NCI-H1930 (cell line): ENCODE measurements around the gene AGAP1.

Experiments
- DNase-seq, 2 experiments: peaks; one replicate each; lab custom pipeline; 2025; lab: John Stamatoyannopoulos, UW

Gene AGAP1

DNA sequence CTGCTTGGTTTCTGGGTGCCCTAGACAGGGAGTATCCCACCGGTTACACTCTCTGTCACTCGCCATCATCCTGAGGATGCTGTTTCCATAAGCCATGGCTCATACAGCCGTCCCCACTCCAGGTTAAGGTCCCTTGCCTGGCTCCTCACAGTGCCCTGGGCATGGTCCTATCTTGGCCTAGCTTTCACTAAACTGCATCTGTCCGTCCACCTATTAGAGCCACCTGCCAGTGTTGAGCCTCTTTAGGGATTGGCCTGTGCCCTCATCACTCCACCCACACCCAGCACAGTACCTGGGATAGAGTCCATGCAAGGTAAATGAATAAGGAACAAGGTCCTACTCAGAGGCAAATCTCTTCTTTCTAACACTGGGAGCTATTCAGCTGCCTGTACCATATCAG lies 354.2 kb downstream of the AGAP1 start:
- no peak for DNase-seq

DNA sequence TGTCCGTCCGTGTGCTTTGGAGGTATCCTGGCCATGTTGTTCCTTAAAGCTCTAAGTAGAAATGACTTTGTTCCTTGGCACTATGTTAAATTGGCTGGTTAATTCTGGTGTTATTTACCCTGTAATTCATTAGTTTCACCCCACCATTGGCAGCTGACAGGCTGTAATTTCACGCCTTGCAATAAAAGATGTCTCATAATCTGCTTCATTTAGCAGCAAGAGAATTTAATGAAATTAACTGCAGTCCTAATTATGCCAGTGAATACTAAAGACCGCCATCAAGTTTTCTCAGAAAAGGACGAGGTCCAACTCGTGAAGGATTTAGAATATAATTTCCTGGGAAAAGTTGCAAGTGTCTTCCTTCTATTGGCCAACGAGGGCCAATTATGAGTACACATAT lies 355.1 kb downstream of the AGAP1 start:
- no peak for DNase-seq

- no peak for DNase-seq
These were observed 355.6 kb downstream of the AGAP1 start for GRCh38 chr2:235849489-235849888.

GRCh38 chr2:235850289-235850688 lies 356.4 kb downstream of the AGAP1 start:
- no peak for DNase-seq

DNA sequence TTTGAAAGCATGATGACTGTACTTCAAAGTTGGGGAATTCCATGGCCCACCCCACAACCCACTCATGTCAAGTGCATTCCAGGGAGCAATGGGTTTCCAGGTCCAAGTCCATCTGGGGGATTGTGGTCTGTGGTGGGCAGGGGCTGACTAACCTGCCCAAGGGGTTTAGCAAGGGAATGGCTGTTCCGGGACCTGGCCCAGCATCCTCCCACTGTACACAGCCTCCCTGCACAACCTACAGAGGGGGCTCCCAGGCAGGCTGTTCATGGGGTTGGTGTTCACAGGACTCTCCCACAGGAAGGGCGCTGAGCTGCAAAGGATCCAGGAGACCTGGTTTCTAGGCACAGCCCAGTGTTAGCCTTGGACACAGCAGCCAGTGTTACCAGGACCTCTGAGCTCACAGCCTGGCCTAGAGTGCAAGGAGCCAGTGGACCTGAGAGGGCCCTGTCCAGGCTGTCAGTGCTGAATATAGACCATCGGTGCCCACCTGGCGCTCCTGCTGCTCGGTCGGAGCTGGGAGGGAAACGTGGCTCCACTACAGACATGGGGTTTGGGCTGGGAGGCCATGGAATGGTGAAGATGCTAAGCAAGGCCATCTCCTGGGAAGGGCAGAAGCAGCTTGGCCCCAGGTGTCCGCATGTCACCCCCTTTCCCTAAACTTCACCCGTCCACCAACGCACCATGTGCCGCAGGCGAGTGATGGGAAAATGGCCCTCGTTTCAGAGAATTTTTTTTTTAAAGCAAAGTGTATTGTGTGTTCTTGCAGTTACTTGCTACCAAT lies 357.1 kb downstream of the AGAP1 start:
- no peak for DNase-seq

GRCh38 chr2:235851828-235852525 lies 358.1 kb downstream of the AGAP1 start:
- no peak for DNase-seq

DNA sequence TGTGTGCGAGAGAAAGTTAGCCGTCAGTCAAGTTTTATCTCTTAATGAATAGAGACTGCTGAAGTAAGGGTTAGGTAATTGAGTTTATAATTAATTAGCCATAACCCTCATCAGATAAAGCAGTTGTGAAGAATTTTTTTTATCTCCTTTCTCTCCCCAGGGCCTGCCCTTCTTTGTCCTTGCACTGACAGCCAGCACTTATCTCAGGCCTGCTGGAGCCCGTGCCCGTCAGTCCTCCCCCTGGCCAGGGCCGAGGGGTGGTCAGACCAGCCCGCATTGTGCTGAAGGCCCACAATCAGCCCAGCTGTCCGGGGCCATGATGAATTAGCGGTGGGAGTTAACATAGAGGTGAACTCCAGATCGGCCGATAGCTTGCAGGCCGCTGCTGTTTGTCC lies 358.7 kb downstream of the AGAP1 start:
- no peak for DNase-seq

DNA sequence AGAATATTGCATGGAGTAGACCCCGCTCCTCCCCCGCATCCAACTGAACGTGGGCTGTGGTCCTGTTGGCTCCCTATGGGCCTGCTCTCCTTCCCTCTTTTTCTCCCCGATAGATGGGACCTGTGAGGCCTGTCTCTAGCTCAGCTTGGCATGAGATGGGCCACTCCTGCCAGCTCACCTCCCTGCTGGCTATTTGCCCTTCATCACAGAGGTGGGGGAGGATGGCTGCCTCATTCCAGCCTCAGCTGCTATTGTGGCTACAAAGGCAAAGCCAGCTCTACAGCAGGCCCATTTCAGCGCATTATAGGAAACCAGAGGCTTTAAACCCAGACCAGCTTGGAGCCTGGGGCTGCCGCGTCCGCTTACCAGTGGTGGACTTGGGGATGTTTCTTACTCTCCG lies 360.4 kb downstream of the AGAP1 start:
- no peak for DNase-seq

GRCh38 chr2:235855011-235855410 lies 361.2 kb downstream of the AGAP1 start:
- DNase-seq, result no peak

DNA sequence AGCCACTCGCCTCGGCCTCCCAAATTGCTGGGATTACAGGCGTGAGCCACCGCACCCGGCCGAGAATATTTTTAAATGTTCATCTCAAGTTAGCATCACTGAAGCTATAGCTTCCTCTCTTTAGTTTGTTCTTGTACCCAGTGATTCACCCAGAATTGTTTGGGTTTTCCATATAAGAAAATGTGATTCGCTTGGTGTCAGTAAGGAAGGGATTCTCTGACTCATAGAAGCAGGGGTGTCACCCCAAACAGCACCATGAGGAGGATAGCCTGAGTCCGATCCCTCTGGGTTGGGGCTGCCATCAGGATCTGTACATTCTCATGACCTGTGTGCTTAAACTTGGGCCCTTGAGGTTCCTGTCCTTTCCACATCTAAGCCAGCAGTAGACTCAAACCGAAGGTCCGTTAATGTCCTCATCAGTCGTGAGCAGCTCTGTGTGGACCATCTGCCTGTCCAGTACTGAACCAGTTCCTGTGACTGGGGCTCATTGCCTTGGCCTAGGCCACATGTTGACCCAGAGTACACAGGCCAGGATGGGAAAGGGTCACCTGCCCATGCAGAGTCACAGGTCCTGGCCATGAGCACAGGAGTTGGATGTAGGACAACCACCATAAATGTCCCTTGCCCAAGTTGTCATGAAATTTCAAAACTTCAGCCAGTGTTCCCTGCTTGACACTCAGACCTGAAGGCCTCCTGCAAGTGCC lies 362.5 kb downstream of the AGAP1 start:
- no peak for DNase-seq

GRCh38 chr2:235857598-235857997 lies 363.8 kb downstream of the AGAP1 start:
- DNase-seq, result no peak

GRCh38 chr2:235858881-235859280 lies 365.0 kb downstream of the AGAP1 start:
- DNase-seq, result no peak

- DNase-seq, result no peak
These were observed 365.8 kb downstream of the AGAP1 start for GRCh38 chr2:235859651-235860050.

DNA sequence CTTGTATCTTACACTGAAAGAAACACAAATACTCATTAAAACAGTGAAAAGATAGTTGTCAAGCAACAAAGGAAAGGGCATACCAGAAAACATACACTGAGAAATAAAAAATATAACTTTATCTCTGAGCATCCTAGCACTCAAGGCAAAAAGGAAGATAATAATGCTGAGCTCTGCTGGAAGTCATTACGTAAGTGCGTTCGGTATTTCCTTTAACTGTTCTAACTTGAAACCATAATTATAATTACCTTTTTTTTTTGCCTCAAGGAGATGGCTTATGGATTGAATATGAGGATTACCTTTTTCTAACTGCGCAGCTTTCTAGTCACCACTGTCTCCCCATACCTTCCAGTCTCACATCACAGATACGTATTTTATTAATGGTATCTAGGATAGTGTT lies 366.3 kb downstream of the AGAP1 start:
- DNase-seq, result no peak

DNA sequence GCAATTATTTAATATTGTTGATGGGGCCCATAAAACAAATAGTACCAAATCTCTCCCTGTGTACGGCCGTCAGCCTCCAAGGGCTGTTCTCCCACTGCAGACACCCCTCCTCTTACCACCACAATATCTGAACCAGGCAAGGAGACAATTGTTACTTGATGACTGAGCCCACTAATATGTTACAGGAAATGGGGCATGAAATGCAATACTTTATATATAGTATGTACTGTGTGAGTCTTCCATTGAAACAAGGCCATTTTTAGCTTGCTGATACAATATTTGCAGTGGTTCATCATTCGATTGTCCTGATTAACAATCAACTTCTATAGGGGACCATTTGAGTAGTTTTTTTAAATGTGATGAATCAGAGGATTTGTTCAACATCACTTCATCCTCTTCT lies 367.0 kb downstream of the AGAP1 start:
- no peak for DNase-seq

- no peak for DNase-seq
These were observed 367.5 kb downstream of the AGAP1 start for GRCh38 chr2:235861383-235861782.

DNA sequence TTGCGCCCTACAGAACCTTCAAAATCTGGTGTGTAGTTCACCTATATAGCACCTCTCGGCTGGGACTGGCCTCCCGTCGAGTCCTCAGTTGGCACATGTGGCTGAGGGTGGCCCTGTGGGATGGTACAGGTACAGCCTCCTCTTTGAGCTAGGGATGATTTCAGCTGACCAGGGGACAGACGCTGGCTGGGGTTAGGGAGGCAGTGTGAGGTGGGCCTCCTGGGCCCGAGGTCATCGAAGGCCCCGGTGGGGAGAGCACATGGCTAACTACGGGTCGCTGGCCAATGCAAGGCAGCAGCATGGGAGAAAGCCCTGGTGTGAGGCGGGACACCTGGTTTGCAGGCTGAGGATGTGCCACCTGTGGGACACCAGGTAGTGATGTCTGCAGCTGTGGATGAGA lies 369.6 kb downstream of the AGAP1 start:
- no peak for DNase-seq

DNA sequence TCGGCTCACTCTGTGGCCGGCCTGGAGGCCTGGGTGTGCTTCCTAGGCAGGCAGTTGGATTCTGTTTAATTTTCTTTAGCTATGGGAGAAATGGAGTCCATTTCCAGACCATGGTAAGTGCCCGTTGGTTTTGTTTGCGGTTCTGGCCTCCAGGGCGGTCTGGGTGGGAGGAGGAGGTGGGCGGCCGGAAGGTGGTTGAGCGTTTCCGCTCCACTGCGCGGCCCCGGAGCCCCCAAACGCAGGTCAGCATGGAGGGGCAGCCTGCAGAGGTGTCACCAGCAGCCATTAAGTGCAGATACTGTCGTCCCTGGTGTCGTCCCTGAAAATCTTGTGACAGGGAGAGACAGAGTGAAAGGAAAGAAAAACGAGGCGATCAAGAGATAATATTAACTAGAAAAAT lies 370.5 kb downstream of the AGAP1 start:
- no peak for DNase-seq

DNA sequence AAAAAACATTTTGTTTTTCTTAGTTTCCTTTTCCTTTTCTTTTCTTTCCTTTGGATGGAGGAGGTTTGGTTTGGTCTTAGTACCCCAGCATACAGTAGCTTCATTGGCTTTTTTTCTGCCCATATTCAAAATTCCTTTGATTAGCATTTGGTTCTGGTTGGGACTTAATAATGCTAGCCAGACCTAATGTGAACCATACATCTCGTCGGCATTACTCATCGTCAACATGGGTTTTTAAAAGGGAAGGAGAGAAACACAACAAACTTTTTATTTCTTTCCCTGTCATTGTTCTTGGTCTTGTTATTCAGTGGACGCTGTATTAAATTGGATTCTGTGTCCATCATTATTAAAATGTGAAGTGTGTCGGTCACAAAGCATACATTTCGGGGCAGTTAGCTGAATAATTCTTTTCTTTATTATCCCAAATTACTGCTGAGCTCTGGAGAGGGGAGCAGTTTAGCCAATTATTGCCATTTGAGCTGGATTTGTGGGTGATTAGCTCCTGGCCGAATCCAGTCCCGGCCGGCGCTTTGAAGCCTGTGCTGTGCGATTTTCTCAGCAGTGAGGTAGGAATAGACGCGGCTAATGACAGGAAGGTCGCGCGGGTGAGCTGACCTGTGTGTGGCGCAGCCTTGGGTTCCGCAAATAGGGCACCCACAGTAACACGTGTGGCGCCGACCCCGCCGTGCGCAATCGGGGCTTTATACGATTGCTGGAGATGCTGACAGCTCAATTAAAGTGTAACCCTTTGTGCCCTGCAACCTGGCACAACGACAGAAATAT lies 371.1 kb downstream of the AGAP1 start:
- DNase-seq, result no peak

DNA sequence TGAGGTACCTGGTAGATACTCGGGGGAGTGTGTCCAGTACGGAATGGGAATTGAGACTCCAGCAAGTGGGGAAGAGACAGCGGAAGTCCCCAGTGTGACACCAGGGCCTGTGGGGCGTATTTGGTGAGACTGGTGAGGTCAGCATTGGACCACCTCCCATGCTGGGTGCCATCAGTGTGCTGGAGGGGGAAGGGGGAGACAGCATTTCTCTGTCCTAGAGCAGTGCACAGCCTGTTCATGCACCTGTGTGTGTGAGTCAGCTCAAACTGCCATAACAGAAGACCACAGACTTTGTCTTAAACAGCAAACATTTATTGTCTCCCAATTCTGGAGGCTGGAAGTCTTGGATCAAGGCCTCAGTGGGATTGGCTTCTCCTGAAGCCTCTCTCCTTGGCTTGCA lies 372.5 kb downstream of the AGAP1 start:
- DNase-seq, result no peak

GRCh38 chr2:235868224-235868623 lies 374.4 kb downstream of the AGAP1 start:
- DNase-seq, result no peak

DNA sequence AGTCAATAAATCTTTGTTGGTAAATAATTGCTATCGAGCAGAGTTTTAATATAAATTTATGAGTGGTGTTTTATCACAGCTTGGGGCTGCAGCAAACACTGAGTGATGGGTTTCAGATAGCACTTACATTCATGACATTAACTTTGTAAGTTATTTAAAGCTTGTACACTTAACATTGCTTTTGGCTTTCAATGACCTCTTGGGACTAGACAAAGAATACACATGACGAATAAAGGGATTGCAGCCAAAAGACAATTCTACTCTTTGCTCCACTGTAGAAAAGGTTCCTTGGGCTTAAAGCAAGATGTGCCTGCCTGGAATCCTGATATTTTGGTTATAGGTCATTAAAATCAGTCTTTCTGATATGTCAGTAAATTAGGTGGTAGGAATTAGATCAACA lies 374.8 kb downstream of the AGAP1 start:
- no peak for DNase-seq
